Measurements from ENCODE around the gene CAPN12. TPM values are rescaled to one million over a fixed set of nuclear protein-coding genes. Genes with fewer than 3 reads are reported as not detected.

Gene CAPN12
- total and polyA plus RNA-seq, 4 experiments from 2014 or later, result 3.9 to 19.5 (median 13.3) TPM

- ChIA-PET CTCF (ENCODE audit: partially characterized antibody) (interaction anchor here (1.1 to 3.3 kb wide), 12 partner anchors 9 to 331 kb away, joined by 3 to 18 read pairs (median 5); partner anchors contain the start of genes ACTN4, ECH1, FAM98C and MRPS12), POLR2A (ENCODE audit: partially characterized antibody) (interaction anchor here (0.8 to 3.2 kb wide), 14 partner anchors 18 to 197 kb away, joined by 3 to 36 read pairs (median 6); partner anchors contain the start of genes ECH1, HNRNPL, MRPS12 and NFKBIB)
- Histone ChIP-seq H3K9me3 (ENCODE audit: control insufficient read depth in 1 of 2, low read length in 2 of 2) (no peaks in the 10 kb centered on the region), H3K4me3 (ENCODE audit: low read length in 2 of 2) (peak overlapping the region in 1 of 2 donors; percentile 38), H3K4me1 (ENCODE audit: insufficient read depth, low read length) (peaks cover 45% of the 10 kb centered on the region), H3K27me3 (ENCODE audit: insufficient read depth, low read length) (no peaks in the 10 kb centered on the region), H3K27ac (ENCODE audit: low read depth, low read length) (peak overlapping the region; percentile 53), H3K36me3 (ENCODE audit: insufficient read depth, low read length) (no peaks in the 10 kb centered on the region)
- Mint-ChIP-seq H3K4me3 (peak overlapping the region in 6 of 8 donors; percentile 28 to 89 (median 82)), H3K9me3 (no peaks in the 10 kb centered on the region), H3K27me3 (peaks cover 0 to 2% of the 10 kb centered on the region in 2 donors), H3K36me3 (peaks cover 0 to 21% of the 10 kb centered on the region in 2 donors), H3K4me1 (peaks cover 24 to 68% (median 39%) of the 10 kb centered on the region in 4 donors), H3K27ac (peak overlapping the region; percentile 81 to 94 (median 90))
- intact Hi-C loops (cut with micrococcal nuclease), result loop anchor here (1.0 to 5.0 kb wide), 3 partner anchors 87 to 331 kb away; partner anchors contain the start of genes ACTN4, FAM98C, MRPS12 and SARS2
- DNase-seq, result no peak
These were observed 10.6 kb downstream of the CAPN12 start for GRCh38 chr19:38733493-38734175.

- peak overlapping the region; percentile 53 for H3K27ac ChIP-seq (ENCODE audit: low read depth, low read length)
These were observed 11.1 kb downstream of the CAPN12 start for GRCh38 chr19:38733241-38733492.

GRCh38 chr19:38731654-38732301 lies 12.5 kb downstream of the CAPN12 start:
- Mint-ChIP-seq H3K4me3 (peak overlapping the region in 2 of 8 donors; percentile 21 to 26), H3K27ac (peak overlapping the region in 6 of 7 donors; percentile 57 to 87 (median 80)), H3K27me3 (no peaks in the 10 kb centered on the region), H3K4me1 (peaks cover 18 to 63% (median 31%) of the 10 kb centered on the region in 4 donors), H3K9me3 (no peaks in the 10 kb centered on the region), H3K36me3 (peaks cover 0 to 28% of the 10 kb centered on the region in 2 donors)
- intact Hi-C loops (cut with micrococcal nuclease), result loop anchor here (5.0 kb wide), 1 partner anchor 329 kb away; the partner anchor contains the start of gene FAM98C
- Histone ChIP-seq H3K36me3 (ENCODE audit: insufficient read depth, low read length) (peaks cover 2% of the 10 kb centered on the region), H3K4me1 (ENCODE audit: insufficient read depth, low read length) (peaks cover 33% of the 10 kb centered on the region), H3K9me3 (ENCODE audit: control insufficient read depth in 1 of 2, low read length in 2 of 2) (no peaks in the 10 kb centered on the region), H3K27me3 (ENCODE audit: insufficient read depth, low read length) (no peaks in the 10 kb centered on the region), H3K4me3 (ENCODE audit: low read length in 2 of 2) (no peak overlapping the region), H3K27ac (ENCODE audit: low read depth, low read length) (no peak overlapping the region)
- ChIA-PET POLR2A (ENCODE audit: partially characterized antibody) (interaction anchor here (1.2 kb wide), 1 partner anchor 91 kb away, joined by 3 read pairs; no protein-coding TSS in a partner anchor), CTCF (ENCODE audit: partially characterized antibody) (interaction anchor here (1.3 to 2.3 kb wide), 2 partner anchors 198 to 329 kb away, joined by 3 to 13 read pairs; partner anchors contain the start of genes FAM98C, MRPS12 and SARS2)
- no peak for DNase-seq

More at GRCh38 chr19:38733241-38733492, 11.1 kb downstream of the CAPN12 start:
- CTCF ChIA-PET (ENCODE audit: partially characterized antibody), result interaction anchor here (1.1 to 3.3 kb wide), 7 partner anchors 36 to 330 kb away, joined by 3 to 18 read pairs (median 4); partner anchors contain the start of genes ACTN4, ECH1, FAM98C and MRPS12
- intact Hi-C loops (cut with micrococcal nuclease), result loop anchor here (5.0 kb wide), 1 partner anchor 331 kb away; the partner anchor contains the start of gene FAM98C
- Histone ChIP-seq H3K27me3 (ENCODE audit: insufficient read depth, low read length) (no peaks in the 10 kb centered on the region), H3K4me1 (ENCODE audit: insufficient read depth, low read length) (peaks cover 40% of the 10 kb centered on the region), H3K36me3 (ENCODE audit: insufficient read depth, low read length) (no peaks in the 10 kb centered on the region), H3K9me3 (ENCODE audit: control insufficient read depth in 1 of 2, low read length in 2 of 2) (no peaks in the 10 kb centered on the region), H3K4me3 (ENCODE audit: low read length in 2 of 2) (no peak overlapping the region)
- no peak for DNase-seq
- H3K27me3 Mint-ChIP-seq, result peaks cover 0 to 2% of the 10 kb centered on the region in 2 donors
- POLR2A ChIA-PET (ENCODE audit: partially characterized antibody), result interaction anchor here (0.8 to 3.2 kb wide), 7 partner anchors 37 to 198 kb away, joined by 3 to 36 read pairs (median 6); partner anchors contain the start of genes HNRNPL, MRPS12 and SARS2
- no peaks in the 10 kb centered on the region for H3K9me3 Mint-ChIP-seq
- peaks cover 0 to 21% of the 10 kb centered on the region in 2 donors for H3K36me3 Mint-ChIP-seq
- H3K27ac Mint-ChIP-seq, result peak overlapping the region; percentile 81 to 93 (median 89)
- H3K4me3 Mint-ChIP-seq, result peak overlapping the region in 1 of 8 donors; percentile 89
- peaks cover 22 to 64% (median 38%) of the 10 kb centered on the region in 4 donors for H3K4me1 Mint-ChIP-seq

GRCh38 chr19:38730731-38731589 lies 13.3 kb downstream of the CAPN12 start:
- Mint-ChIP-seq H3K4me1 (peaks cover 18 to 67% (median 34%) of the 10 kb centered on the region in 4 donors), H3K36me3 (peaks cover 0 to 37% of the 10 kb centered on the region in 2 donors), H3K27ac (peak overlapping the region in 5 of 7 donors; percentile 20 to 87 (median 81)), H3K27me3 (no peaks in the 10 kb centered on the region), H3K9me3 (no peaks in the 10 kb centered on the region), H3K4me3 (no peak overlapping the region)
- Histone ChIP-seq H3K36me3 (ENCODE audit: insufficient read depth, low read length) (peaks cover 7% of the 10 kb centered on the region), H3K27ac (ENCODE audit: low read depth, low read length) (no peak overlapping the region), H3K27me3 (ENCODE audit: insufficient read depth, low read length) (no peaks in the 10 kb centered on the region), H3K4me3 (ENCODE audit: low read length in 2 of 2) (no peak overlapping the region), H3K9me3 (ENCODE audit: control insufficient read depth in 1 of 2, low read length in 2 of 2) (no peaks in the 10 kb centered on the region), H3K4me1 (ENCODE audit: insufficient read depth, low read length) (peaks cover 26% of the 10 kb centered on the region)
- ChIA-PET CTCF (ENCODE audit: partially characterized antibody) (interaction anchor here (0.7 to 2.3 kb wide), 6 partner anchors 41 to 328 kb away, joined by 3 to 13 read pairs (median 4); partner anchors contain the start of genes FAM98C, MRPS12 and SARS2), POLR2A (ENCODE audit: partially characterized antibody) (no interaction called here)
- intact Hi-C loops (cut with micrococcal nuclease), result loop anchor here (5.0 kb wide), 1 partner anchor 329 kb away; the partner anchor contains the start of gene FAM98C
- DNase-seq, result no peak

- Mint-ChIP-seq H3K36me3 (peaks cover 0 to 38% of the 10 kb centered on the region in 2 donors), H3K4me3 (no peak overlapping the region)
- intact Hi-C loops (cut with micrococcal nuclease), result loop anchor here (5.0 kb wide), 1 partner anchor 328 kb away; the partner anchor contains the start of gene FAM98C
These were observed 13.9 kb downstream of the CAPN12 start for GRCh38 chr19:38730470-38730730.

GRCh38 chr19:38729653-38730469 lies 14.4 kb downstream of the CAPN12 start:
- H3K4me3 Mint-ChIP-seq, result no peak overlapping the region
- DNase-seq, result peak; percentile 67 to 73 (median 70)
- ChIA-PET POLR2A (ENCODE audit: partially characterized antibody) (no interaction called here), CTCF (ENCODE audit: partially characterized antibody) (interaction anchor here (0.7 to 2.3 kb wide), 7 partner anchors 40 to 327 kb away, joined by 3 to 13 read pairs (median 3); partner anchors contain the start of genes FAM98C, MRPS12 and SARS2)
- H3K9me3 Mint-ChIP-seq, result no peaks in the 10 kb centered on the region
- Histone ChIP-seq H3K4me3 (ENCODE audit: low read length in 2 of 2) (no peak overlapping the region), H3K4me1 (ENCODE audit: insufficient read depth, low read length) (peaks cover 20% of the 10 kb centered on the region), H3K9me3 (ENCODE audit: control insufficient read depth in 1 of 2, low read length in 2 of 2) (no peaks in the 10 kb centered on the region), H3K27me3 (ENCODE audit: insufficient read depth, low read length) (no peaks in the 10 kb centered on the region), H3K36me3 (ENCODE audit: insufficient read depth, low read length) (peaks cover 14% of the 10 kb centered on the region), H3K27ac (ENCODE audit: low read depth, low read length) (no peak overlapping the region)
- H3K36me3 Mint-ChIP-seq, result peaks cover 1 to 40% of the 10 kb centered on the region in 2 donors
- peaks cover 16 to 62% (median 29%) of the 10 kb centered on the region in 4 donors for H3K4me1 Mint-ChIP-seq
- H3K27me3 Mint-ChIP-seq, result no peaks in the 10 kb centered on the region
- H3K27ac Mint-ChIP-seq, result peak overlapping the region; percentile 19 to 88 (median 61)
- intact Hi-C loops (cut with micrococcal nuclease), result loop anchor here (1.0 to 5.0 kb wide), 3 partner anchors 157 to 328 kb away; partner anchors contain the start of genes FAM98C, MRPS12 and SARS2

More at GRCh38 chr19:38730470-38730730, 13.9 kb downstream of the CAPN12 start:
- Histone ChIP-seq H3K27me3 (ENCODE audit: insufficient read depth, low read length) (no peaks in the 10 kb centered on the region), H3K36me3 (ENCODE audit: insufficient read depth, low read length) (peaks cover 11% of the 10 kb centered on the region), H3K9me3 (ENCODE audit: control insufficient read depth in 1 of 2, low read length in 2 of 2) (no peaks in the 10 kb centered on the region), H3K27ac (ENCODE audit: low read depth, low read length) (no peak overlapping the region), H3K4me3 (ENCODE audit: low read length in 2 of 2) (no peak overlapping the region), H3K4me1 (ENCODE audit: insufficient read depth, low read length) (peaks cover 25% of the 10 kb centered on the region)
- ChIA-PET CTCF (ENCODE audit: partially characterized antibody) (interaction anchor here (0.7 to 2.3 kb wide), 6 partner anchors 41 to 327 kb away, joined by 3 to 13 read pairs (median 4); partner anchors contain the start of genes FAM98C, MRPS12 and SARS2), POLR2A (ENCODE audit: partially characterized antibody) (no interaction called here)
- DNase-seq, result no peak
- Mint-ChIP-seq H3K27ac (peak overlapping the region in 4 of 7 donors; percentile 51 to 81 (median 66)), H3K27me3 (no peaks in the 10 kb centered on the region), H3K4me1 (peaks cover 18 to 68% (median 33%) of the 10 kb centered on the region in 4 donors), H3K9me3 (no peaks in the 10 kb centered on the region)
